ENCODE measurements around the gene PDK1.

GRCh38 chr2:172518995-172519394, 36.9 kb upstream of the PDK1 start:
- TF ChIP-seq, protein P1, sequence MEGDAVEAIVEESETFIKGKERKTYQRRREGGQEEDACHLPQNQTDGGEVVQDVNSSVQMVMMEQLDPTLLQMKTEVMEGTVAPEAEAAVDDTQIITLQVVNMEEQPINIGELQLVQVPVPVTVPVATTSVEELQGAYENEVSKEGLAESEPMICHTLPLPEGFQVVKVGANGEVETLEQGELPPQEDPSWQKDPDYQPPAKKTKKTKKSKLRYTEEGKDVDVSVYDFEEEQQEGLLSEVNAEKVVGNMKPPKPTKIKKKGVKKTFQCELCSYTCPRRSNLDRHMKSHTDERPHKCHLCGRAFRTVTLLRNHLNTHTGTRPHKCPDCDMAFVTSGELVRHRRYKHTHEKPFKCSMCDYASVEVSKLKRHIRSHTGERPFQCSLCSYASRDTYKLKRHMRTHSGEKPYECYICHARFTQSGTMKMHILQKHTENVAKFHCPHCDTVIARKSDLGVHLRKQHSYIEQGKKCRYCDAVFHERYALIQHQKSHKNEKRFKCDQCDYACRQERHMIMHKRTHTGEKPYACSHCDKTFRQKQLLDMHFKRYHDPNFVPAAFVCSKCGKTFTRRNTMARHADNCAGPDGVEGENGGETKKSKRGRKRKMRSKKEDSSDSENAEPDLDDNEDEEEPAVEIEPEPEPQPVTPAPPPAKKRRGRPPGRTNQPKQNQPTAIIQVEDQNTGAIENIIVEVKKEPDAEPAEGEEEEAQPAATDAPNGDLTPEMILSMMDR (IDR thresholded peaks at IDR 0.05; ENCODE audit: borderline replicate concordance, extremely low read depth, low read length, poor library complexity, severe bottlenecking), result no peak
- TF ChIP-seq EZH2 (IDR thresholded peaks at IDR 0.05; ENCODE audit: borderline replicate concordance, low read depth, low read length, severe bottlenecking), result no peak
